RKO (cell line): Measurements from ENCODE around the gene ACSL6.

ENCODE experiments used
- DNase-seq: peaks from one replicate; pipeline ENCODE4 v3.0.0-alpha.2; 2016; ENCODE audit warnings: low spot score

Gene ACSL6

GRCh38 chr5:132017316-132017715 lies 5.9 kb upstream of the ACSL6 start:
- DNase-seq, result no peak

GRCh38 chr5:132016721-132017250 lies 5.3 kb upstream of the ACSL6 start:
- no peak for DNase-seq

DNA sequence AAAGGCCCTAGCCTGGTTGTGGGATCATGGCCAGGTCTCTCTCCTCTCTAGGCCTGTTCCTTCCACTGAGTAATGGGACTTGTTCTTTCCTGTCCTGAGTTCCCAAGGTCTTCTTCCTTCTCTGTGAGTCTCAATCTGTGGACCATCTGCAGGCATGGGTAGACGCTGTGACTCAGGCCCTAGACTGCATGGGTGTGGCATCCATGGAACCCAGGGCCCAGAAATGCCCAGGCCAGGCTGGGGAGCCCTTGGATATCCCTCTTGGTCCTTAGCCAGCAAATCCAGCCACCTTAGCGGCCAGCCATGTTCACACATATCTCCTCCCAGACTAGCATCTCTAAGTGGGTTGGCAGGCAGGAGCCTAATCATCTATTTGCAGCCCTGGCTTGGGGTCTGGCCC lies 2.3 kb upstream of the ACSL6 start:
- no peak for DNase-seq

DNA sequence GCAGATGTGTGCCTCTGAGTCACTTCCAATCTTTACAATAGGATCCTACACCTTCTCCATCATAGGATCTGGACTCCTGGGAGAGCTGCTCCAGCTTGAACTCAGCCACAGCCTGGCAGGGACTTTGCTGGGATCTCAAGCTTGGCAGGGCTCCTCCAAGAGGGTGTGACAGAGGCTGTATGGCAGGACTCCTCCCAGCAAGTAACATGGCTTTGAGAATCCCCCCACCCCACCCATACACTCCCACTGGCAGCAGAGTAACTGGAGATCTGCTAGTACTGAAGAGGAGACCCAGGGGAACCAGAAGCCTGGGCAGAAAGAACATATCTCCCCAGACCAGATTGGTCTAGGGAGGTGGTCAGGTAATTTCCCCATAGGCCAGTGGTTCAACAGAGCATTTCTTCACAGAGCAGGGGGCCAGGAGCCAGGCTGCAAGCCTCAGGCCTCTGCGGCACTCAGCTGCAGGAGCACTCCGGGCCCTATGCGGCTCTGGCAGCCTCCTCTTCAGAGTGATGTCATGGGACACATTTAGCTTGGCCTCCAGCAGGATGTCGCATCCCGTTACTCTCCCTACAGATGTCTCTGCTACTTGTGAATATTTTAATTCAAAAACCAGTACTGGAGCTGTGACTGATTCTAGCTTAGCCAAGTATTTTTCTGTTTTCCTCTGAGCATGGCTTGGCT lies 1.7 kb upstream of the ACSL6 start:
- no peak for DNase-seq

GRCh38 chr5:132012371-132013005 lies 1.0 kb upstream of the ACSL6 start:
- DNase-seq, result peak; percentile 16

GRCh38 chr5:132010989-132011621 lies 353 bp downstream of the ACSL6 start:
- no peak for DNase-seq

GRCh38 chr5:132010645-132010988 lies 841 bp downstream of the ACSL6 start:
- no peak for DNase-seq

DNA sequence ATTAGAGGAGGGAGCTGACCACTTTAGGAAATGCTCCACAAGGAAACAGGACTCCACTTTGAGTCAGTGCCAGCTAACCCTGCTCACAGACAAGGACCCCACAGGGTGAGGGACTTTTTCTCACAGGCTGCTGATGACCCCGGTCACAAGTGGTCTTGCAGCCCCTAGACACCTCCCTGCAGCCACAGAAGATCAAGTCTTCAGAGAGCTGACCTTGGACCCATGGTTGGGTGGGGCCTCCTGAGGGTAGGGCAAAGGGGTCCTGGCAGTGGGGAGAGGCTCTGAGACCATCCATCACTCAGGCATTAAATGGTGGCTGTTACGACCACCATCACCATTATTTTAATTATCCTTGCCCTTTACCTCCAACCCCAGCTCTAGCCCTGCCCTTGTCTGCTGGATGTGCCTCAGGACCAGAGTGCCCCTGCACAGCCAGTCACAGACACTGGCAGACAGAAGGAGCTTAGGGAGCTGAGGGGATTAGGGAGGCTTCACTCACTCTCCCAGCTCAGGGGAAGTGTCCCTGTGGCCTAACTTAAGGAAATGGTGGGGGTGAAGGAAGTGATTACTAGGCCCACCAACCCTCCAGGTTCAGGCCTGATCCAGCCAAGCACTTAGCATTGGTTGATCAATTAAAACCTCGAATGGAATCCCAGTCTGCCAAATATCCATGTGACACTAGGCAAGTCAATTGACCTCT lies 1.6 kb downstream of the ACSL6 start:
- DNase-seq, result no peak

GRCh38 chr5:132008961-132009680 lies 2.3 kb downstream of the ACSL6 start:
- DNase-seq, result no peak

DNA sequence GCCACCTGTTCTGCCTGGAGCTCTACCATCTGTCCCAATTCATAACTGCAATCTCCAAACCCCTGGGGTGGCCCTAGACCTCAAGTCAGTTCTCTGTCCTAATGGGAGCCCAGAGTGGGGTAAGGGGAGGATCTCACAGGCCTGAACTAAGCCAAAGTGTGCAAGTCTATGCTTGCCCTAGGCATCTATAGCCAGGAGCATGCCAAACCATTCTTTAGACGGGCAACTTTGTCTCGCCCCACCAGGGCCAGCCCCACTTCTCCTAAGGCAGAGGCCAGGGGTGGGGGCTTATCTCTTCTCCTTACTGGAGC lies 3.3 kb downstream of the ACSL6 start:
- DNase-seq, result no peak

- DNase-seq, result peak; percentile 77
Observed at GRCh38 chr5:132007399-132008162, 3.9 kb downstream of the ACSL6 start.

GRCh38 chr5:132006331-132007120 lies 4.9 kb downstream of the ACSL6 start:
- no peak for DNase-seq

DNA sequence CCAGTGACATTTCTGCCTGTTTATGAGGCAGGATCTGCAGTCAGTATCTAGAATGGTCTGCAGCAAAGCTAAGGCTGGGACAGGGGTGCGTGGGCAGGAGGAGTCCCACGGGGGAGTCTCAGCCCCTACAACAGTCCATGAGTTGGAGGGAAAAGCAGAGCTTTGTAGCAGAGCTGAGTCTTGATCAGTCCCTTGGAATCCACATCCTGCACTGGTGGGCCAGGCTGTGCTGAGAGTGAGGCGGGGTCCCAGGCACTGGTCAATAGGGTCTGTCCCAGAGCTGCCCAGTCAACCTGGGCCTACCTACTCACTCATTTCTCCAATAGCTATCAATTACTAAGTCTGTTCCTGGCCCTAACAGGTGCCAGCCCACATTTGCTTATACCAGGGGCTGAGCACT lies 5.9 kb downstream of the ACSL6 start:
- no peak for DNase-seq

DNA sequence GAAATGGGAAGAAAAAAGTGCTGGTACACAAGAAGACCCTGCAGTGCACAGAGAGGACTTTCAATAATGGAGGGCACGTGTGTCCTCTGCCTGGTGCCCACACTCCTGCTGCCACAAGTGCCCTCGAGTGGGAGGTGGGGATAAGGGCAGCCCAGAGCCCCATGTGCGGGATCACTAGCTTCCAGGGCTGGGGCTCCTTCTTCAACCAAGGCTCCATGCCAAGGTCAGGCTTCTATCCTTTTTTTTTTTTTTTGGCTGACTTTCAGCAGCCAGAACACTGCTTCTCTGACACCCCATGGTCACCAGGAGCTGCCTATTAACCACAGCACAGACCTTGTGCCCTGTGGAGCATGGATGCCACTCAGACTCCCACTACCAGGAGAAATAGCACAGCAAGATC lies 7.5 kb downstream of the ACSL6 start:
- DNase-seq, result no peak

GRCh38 chr5:132003170-132003744 lies 8.2 kb downstream of the ACSL6 start:
- DNase-seq, result peak; percentile 8

DNA sequence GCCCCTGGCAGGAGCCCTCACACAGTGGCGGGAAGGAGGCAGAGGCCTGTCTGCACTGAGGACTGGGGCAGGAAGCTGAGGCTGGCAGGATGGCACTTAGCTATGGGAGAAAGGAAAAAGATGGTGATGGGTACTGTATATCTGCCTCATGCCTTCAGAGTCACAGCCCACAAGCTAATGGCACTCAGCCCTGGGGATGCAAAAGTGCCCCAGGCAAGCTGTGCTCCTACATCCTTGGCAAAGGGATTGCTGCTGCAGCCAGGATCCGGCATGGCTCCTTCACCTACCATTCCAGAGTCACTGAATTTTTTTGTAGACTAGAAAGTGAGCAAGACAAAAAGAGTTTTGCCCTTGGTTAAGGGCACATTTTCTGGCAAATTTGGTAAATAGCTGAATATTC lies 8.7 kb downstream of the ACSL6 start:
- DNase-seq, result no peak

DNA sequence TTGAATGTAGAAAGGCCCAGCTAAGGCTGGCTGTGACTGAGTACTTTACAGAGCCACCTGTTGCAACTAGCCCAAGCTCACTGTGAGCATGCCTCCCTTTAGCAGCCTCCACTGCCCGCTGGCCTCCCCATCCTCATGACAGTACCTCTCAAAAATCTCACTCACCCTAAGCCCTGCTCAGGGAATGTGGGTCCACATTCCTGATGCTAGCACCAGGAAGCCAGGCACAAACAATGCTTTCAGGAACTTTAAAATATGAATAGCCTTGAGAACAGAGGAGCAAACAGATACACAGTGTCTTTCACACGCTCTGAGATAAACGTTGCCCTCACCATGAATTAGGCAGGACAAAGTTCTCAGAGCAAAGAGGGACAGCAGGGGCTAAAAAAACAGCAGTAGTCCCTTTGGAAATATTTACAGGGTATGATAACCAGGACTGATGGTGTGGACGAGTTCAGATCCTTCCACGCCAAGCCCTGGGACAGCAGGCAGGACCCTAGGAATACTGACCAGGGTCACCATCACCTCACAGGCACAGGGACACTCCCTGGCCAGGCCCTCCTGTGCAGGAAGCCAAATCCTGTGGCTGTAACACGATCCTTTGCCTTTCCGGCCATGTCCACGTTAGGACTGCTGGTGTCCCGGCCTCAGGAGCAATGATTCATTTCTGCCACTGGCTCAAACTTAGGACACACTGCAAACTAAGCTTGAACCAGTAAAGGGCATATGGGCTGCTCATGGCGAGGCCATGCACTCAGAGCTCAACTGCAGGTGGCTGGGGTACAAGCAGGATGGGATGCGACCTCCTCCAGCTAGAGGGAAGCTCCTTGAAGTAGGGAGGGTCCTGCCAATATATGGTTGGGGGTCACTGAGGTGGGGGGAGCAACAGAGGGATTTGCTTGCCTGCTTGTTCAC lies 9.6 kb downstream of the ACSL6 start:
- peak; percentile 26 for DNase-seq

GRCh38 chr5:132000677-132001453 lies 10.6 kb downstream of the ACSL6 start:
- no peak for DNase-seq

DNA sequence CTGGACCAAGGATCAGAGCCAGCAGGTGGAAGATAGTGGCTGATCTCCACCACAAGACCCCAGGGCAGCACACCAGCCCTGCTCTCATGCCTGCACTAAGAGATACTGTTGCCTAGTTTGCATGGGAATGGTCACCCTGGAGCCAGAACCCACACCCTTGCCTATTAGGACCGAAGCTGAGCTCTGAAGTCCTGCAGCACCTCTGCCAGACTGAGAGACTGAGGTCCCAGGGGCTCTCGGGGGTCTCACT lies 11.3 kb downstream of the ACSL6 start:
- DNase-seq, result no peak
